GM19372 (cell line): ENCODE measurements around the gene SCN4B.

Experiments used
- ATAC-seq: cut with Tn5 transposase; IDR thresholded peaks from one replicate; pipeline ENCODE4 v1.9.1; 2021; ENCODE audit warnings: mild to moderate bottlenecking, low read depth, moderate library complexity; ENCODE audit not compliant: unreplicated experiment

Gene SCN4B

GRCh38 chr11:118135796-118136165 lies 16.8 kb downstream of the SCN4B start:
- no peak for ATAC-seq

GRCh38 chr11:118135051-118135795 lies 17.4 kb downstream of the SCN4B start:
- no peak for ATAC-seq

GRCh38 chr11:118133816-118134215 lies 18.8 kb downstream of the SCN4B start:
- ATAC-seq: no peak

- no peak for ATAC-seq
Measured at GRCh38 chr11:118132385-118133151, 20.1 kb downstream of the SCN4B start.

GRCh38 chr11:118129471-118130172 lies 23.0 kb downstream of the SCN4B start:
- no peak for ATAC-seq

GRCh38 chr11:118128721-118129470 lies 23.7 kb downstream of the SCN4B start:
- ATAC-seq: no peak

- ATAC-seq: no peak
Measured at GRCh38 chr11:118128310-118128709, 24.3 kb downstream of the SCN4B start.

- ATAC-seq: no peak
Measured at GRCh38 chr11:118126082-118126838, 26.4 kb downstream of the SCN4B start.

- ATAC-seq: no peak
Measured at GRCh38 chr11:118124929-118125535, 27.6 kb downstream of the SCN4B start.

- ATAC-seq: no peak
Measured at GRCh38 chr11:118120793-118121192, 31.8 kb downstream of the SCN4B start.

- no peak for ATAC-seq
Measured at GRCh38 chr11:118117790-118118601, 34.6 kb downstream of the SCN4B start.

- ATAC-seq: no peak
Measured at GRCh38 chr11:118115048-118115447, 37.6 kb downstream of the SCN4B start.

- ATAC-seq: no peak
Measured at GRCh38 chr11:118114266-118114665, 38.4 kb downstream of the SCN4B start.

GRCh38 chr11:118112711-118113430 lies 39.8 kb downstream of the SCN4B start:
- no peak for ATAC-seq

GRCh38 chr11:118111744-118112035 lies 40.9 kb downstream of the SCN4B start:
- ATAC-seq: no peak

- no peak for ATAC-seq
Measured at GRCh38 chr11:118111019-118111743, 41.4 kb downstream of the SCN4B start.

GRCh38 chr11:118109231-118109630 lies 43.4 kb downstream of the SCN4B start:
- no peak for ATAC-seq

GRCh38 chr11:118108513-118108912 lies 44.1 kb downstream of the SCN4B start:
- no peak for ATAC-seq
